K562 (cell line): ENCODE results near the gene INPP1. TPM values are rescaled to one million over a fixed set of nuclear protein-coding genes. Genes with fewer than 3 reads are reported as not detected.

Experiments used
- ADNP ChIP-seq: fragments of 200-800 bp; sonication (Bioruptor generic); IDR thresholded peaks from 2 replicates; pipeline ENCODE4 v1.6.1; 2016; ENCODE audit warnings: missing genetic modification characterization, missing compliant biosample characterization
- BRF1 ChIP-seq: IDR thresholded peaks from 3 replicates; pipeline ENCODE4 v1.6.1; 2011; ENCODE audit warnings: borderline replicate concordance, mild to moderate bottlenecking; ENCODE audit not compliant: insufficient read length; ENCODE audit errors: extremely low read depth
- MTA2 ChIP-seq: fragments of 450-650 bp; IDR thresholded peaks from 2 replicates; pipeline ENCODE4 v1.6.1; 2016; ENCODE audit warnings: low read depth
- MYNN ChIP-seq, 2 experiments: sonication (generic); formaldehyde crosslinking in 1 of 2; IDR thresholded peaks; 2 replicates each; pipeline versions ENCODE4 v1.5.0 to v1.6.1; 2016 to 2020; ENCODE audit warnings: antibody characterized with exemption in 1 of 2, missing genetic modification reagents in 1 of 2
- NFIC ChIP-seq: fragments of 450-650 bp; IDR thresholded peaks from 2 replicates; pipeline ENCODE4 v1.6.1; 2017; ENCODE audit warnings: mild to moderate bottlenecking, inconsistent platforms
- RBBP5 ChIP-seq: fragments of 200-600 bp; sonication (generic); IDR thresholded peaks from 2 replicates; pipeline ENCODE4 v1.6.1; 2012; ENCODE audit warnings: borderline replicate concordance, mild to moderate bottlenecking, low read length, control low read depth, inconsistent platforms; ENCODE audit not compliant: insufficient read depth, poor library complexity, severe bottlenecking
- TAL1 ChIP-seq: fragments of 450-650 bp; IDR thresholded peaks from 2 replicates; pipeline ENCODE4 v1.6.1; 2016; ENCODE audit warnings: mild to moderate bottlenecking
- ZBTB17 ChIP-seq: fragments of 450-650 bp; formaldehyde crosslinking; IDR thresholded peaks from 2 replicates; pipeline ENCODE4 v1.4.0; 2020; ENCODE audit warnings: mild to moderate bottlenecking
- ZNF3 ChIP-seq: fragments of 250-450 bp; sonication (Bioruptor Pico); IDR thresholded peaks from 2 replicates; pipeline ENCODE4 v1.5.0; 2021; ENCODE audit warnings: mild to moderate bottlenecking, moderate library complexity
- ZNF699 ChIP-seq: fragments of 250-450 bp; sonication (Bioruptor Pico); IDR thresholded peaks from 2 replicates; pipeline ENCODE4 v1.8.0; 2021; ENCODE audit warnings: mild to moderate bottlenecking, moderate library complexity; ENCODE audit not compliant: insufficient replicate concordance
- polyA plus RNA-seq, 8 experiments: library from polyadenylated mRNA; depleted of rRNA in 4 of 8; stranded (reverse) in 5 of 8; unstranded in 3 of 8; fragments of >200 nt; fragmentation: Nextera tagmentation in 2 of 8; fragmentation: Illumina TruSeq in 1 of 8; extraction: Ambion mirVana in 2 of 8; extraction: Trizol in 1 of 8; gene quantifications; 2 replicates each; pipeline versions ENCODE4 v1.2.1 to v1.2.3, GENCODE V29; 2011 to 2014; ENCODE audit warnings: inconsistent platforms in 1 of 8, missing spikeins in 1 of 8
- total RNA-seq, 7 experiments: library from RNA; depleted of rRNA in 6 of 7; stranded (reverse); fragments of >200 nt in 6 of 7; fragmentation: Illumina TruSeq in 2 of 7; extraction: Trizol in 2 of 7; gene quantifications; 2 replicates each; pipeline versions ENCODE4 v1.2.1 to v1.2.3, GENCODE V29; 2011 to 2021; ENCODE audit warnings: low replicate concordance in 1 of 7
- TF ChIP-seq, protein P1 (sequence below): fragments of 250-450 bp; sonication (Bioruptor Pico); IDR thresholded peaks from 2 replicates; pipeline ENCODE4 v1.8.0; 2021; ENCODE audit warnings: moderate library complexity, mild to moderate bottlenecking, inconsistent platforms
- TF ChIP-seq, protein P2 (sequence below): sonication (generic); formaldehyde crosslinking; IDR thresholded peaks from 2 replicates; pipeline ENCODE4 v1.8.1; 2023; ENCODE audit warnings: mild to moderate bottlenecking, missing genetic modification reagents
- TF ChIP-seq, protein P3 (sequence below), 2 experiments: fragments of 450-650 bp in 1 of 2; IDR thresholded peaks; 2 replicates each; pipeline ENCODE4 v1.6.1; 2011 to 2017; ENCODE audit warnings: low read depth in 2 of 2, antibody characterized with exemption in 1 of 2, borderline replicate concordance in 1 of 2, low read length in 1 of 2, mild to moderate bottlenecking in 1 of 2, mixed read lengths in 1 of 2; ENCODE audit not compliant: control insufficient read depth in 1 of 2
- TF ChIP-seq, protein P4 (sequence below): sonication (generic); formaldehyde crosslinking; IDR thresholded peaks from 2 replicates; pipeline ENCODE4 v1.8.1; 2023; ENCODE audit warnings: mild to moderate bottlenecking, missing genetic modification reagents
- TF ChIP-seq, protein P5 (sequence below): sonication (generic); formaldehyde crosslinking; IDR thresholded peaks from 2 replicates; pipeline ENCODE4 v1.8.0; 2022; ENCODE audit warnings: mild to moderate bottlenecking, missing genetic modification reagents

The INPP1 gene
- total and polyA plus RNA-seq, 9 of the 15 experiments (the other 6 are each of a cell fraction or from before 2014, with no cell fraction given) = 3.7 to 11.8 (median 6.5) TPM

DNA sequence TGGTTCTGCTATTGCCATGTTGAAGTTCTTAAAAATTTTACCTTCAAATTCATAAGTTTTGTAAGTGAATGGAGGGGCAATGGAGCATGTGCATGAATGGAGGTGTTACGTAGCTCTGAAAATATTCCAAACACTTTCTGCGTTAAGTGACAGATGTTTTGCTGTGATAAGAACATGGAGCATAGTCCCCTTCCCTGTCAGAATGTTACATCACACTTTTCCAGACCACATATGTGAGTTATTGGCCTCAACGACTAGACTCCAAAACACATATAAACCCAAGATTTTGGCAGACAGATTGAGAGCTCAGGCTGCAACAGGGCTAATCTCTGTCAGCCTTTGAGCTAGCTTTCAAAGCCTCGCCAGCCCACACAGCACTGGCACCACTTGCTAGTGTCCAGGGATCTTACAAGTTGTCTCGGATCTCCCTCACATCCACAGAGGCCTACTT, 37.6 kb downstream of the INPP1 start (continued):
- TF ChIP-seq, protein P1, sequence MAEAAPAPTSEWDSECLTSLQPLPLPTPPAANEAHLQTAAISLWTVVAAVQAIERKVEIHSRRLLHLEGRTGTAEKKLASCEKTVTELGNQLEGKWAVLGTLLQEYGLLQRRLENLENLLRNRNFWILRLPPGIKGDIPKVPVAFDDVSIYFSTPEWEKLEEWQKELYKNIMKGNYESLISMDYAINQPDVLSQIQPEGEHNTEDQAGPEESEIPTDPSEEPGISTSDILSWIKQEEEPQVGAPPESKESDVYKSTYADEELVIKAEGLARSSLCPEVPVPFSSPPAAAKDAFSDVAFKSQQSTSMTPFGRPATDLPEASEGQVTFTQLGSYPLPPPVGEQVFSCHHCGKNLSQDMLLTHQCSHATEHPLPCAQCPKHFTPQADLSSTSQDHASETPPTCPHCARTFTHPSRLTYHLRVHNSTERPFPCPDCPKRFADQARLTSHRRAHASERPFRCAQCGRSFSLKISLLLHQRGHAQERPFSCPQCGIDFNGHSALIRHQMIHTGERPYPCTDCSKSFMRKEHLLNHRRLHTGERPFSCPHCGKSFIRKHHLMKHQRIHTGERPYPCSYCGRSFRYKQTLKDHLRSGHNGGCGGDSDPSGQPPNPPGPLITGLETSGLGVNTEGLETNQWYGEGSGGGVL = no peak
- TF ChIP-seq, protein P2, sequence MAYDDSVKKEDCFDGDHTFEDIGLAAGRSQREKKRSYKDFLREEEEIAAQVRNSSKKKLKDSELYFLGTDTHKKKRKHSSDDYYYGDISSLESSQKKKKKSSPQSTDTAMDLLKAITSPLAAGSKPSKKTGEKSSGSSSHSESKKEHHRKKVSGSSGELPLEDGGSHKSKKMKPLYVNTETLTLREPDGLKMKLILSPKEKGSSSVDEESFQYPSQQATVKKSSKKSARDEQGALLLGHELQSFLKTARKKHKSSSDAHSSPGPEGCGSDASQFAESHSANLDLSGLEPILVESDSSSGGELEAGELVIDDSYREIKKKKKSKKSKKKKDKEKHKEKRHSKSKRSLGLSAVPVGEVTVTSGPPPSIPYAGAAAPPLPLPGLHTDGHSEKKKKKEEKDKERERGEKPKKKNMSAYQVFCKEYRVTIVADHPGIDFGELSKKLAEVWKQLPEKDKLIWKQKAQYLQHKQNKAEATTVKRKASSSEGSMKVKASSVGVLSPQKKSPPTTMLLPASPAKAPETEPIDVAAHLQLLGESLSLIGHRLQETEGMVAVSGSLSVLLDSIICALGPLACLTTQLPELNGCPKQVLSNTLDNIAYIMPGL (CRISPR knock-in tag) = no peak
- peak; percentile 89 for TF ChIP-seq TAL1
- TF ChIP-seq, protein P3, sequence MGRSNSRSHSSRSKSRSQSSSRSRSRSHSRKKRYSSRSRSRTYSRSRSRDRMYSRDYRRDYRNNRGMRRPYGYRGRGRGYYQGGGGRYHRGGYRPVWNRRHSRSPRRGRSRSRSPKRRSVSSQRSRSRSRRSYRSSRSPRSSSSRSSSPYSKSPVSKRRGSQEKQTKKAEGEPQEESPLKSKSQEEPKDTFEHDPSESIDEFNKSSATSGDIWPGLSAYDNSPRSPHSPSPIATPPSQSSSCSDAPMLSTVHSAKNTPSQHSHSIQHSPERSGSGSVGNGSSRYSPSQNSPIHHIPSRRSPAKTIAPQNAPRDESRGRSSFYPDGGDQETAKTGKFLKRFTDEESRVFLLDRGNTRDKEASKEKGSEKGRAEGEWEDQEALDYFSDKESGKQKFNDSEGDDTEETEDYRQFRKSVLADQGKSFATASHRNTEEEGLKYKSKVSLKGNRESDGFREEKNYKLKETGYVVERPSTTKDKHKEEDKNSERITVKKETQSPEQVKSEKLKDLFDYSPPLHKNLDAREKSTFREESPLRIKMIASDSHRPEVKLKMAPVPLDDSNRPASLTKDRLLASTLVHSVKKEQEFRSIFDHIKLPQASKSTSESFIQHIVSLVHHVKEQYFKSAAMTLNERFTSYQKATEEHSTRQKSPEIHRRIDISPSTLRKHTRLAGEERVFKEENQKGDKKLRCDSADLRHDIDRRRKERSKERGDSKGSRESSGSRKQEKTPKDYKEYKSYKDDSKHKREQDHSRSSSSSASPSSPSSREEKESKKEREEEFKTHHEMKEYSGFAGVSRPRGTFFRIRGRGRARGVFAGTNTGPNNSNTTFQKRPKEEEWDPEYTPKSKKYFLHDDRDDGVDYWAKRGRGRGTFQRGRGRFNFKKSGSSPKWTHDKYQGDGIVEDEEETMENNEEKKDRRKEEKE (IDR thresholded peaks at IDR 0.05; ENCODE audit: borderline replicate concordance in 1 of 2, control insufficient read depth in 1 of 2, low read depth in 2 of 2, low read length in 1 of 2) = no peak
- no peak for TF ChIP-seq ZBTB17 (CRISPR knock-in tag)
- TF ChIP-seq ZNF3 (CRISPR knock-in tag) = no peak
- TF ChIP-seq RBBP5 = no peak
- 0 out of 2 replicates have a peak, but pooled peaks have one; percentile 36 for TF ChIP-seq MYNN (IDR thresholded peaks at IDR 0.05)
- no peak for TF ChIP-seq MYNN (CRISPR knock-in tag; IDR thresholded peaks at IDR 0.05)
- TF ChIP-seq, protein P4, sequence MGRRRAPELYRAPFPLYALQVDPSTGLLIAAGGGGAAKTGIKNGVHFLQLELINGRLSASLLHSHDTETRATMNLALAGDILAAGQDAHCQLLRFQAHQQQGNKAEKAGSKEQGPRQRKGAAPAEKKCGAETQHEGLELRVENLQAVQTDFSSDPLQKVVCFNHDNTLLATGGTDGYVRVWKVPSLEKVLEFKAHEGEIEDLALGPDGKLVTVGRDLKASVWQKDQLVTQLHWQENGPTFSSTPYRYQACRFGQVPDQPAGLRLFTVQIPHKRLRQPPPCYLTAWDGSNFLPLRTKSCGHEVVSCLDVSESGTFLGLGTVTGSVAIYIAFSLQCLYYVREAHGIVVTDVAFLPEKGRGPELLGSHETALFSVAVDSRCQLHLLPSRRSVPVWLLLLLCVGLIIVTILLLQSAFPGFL (CRISPR knock-in tag) = no peak
- TF ChIP-seq, protein P5, sequence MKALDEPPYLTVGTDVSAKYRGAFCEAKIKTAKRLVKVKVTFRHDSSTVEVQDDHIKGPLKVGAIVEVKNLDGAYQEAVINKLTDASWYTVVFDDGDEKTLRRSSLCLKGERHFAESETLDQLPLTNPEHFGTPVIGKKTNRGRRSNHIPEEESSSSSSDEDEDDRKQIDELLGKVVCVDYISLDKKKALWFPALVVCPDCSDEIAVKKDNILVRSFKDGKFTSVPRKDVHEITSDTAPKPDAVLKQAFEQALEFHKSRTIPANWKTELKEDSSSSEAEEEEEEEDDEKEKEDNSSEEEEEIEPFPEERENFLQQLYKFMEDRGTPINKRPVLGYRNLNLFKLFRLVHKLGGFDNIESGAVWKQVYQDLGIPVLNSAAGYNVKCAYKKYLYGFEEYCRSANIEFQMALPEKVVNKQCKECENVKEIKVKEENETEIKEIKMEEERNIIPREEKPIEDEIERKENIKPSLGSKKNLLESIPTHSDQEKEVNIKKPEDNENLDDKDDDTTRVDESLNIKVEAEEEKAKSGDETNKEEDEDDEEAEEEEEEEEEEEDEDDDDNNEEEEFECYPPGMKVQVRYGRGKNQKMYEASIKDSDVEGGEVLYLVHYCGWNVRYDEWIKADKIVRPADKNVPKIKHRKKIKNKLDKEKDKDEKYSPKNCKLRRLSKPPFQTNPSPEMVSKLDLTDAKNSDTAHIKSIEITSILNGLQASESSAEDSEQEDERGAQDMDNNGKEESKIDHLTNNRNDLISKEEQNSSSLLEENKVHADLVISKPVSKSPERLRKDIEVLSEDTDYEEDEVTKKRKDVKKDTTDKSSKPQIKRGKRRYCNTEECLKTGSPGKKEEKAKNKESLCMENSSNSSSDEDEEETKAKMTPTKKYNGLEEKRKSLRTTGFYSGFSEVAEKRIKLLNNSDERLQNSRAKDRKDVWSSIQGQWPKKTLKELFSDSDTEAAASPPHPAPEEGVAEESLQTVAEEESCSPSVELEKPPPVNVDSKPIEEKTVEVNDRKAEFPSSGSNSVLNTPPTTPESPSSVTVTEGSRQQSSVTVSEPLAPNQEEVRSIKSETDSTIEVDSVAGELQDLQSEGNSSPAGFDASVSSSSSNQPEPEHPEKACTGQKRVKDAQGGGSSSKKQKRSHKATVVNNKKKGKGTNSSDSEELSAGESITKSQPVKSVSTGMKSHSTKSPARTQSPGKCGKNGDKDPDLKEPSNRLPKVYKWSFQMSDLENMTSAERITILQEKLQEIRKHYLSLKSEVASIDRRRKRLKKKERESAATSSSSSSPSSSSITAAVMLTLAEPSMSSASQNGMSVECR (CRISPR knock-in tag) = no peak
- peak; percentile 59 for TF ChIP-seq NFIC
- TF ChIP-seq ZNF699 = no peak
- no peak for TF ChIP-seq ADNP (tag)
- peak; percentile 80 for TF ChIP-seq MTA2
- TF ChIP-seq BRF1 = no peak
